Activated CD4-positive, alpha-beta T cell treated with anti-CD3 and anti-CD28 coated beads for 1 hour (primary cell): ENCODE data around the gene ABHD17C.

Source experiments
- DNase-seq: peaks from one replicate; pipeline ENCODE4 v3.0.0-alpha.2; 2020

The ABHD17C gene

GRCh38 chr15:80790236-80790635 is 95.1 kb downstream of the ABHD17C start:
- DNase-seq, result no peak

DNA sequence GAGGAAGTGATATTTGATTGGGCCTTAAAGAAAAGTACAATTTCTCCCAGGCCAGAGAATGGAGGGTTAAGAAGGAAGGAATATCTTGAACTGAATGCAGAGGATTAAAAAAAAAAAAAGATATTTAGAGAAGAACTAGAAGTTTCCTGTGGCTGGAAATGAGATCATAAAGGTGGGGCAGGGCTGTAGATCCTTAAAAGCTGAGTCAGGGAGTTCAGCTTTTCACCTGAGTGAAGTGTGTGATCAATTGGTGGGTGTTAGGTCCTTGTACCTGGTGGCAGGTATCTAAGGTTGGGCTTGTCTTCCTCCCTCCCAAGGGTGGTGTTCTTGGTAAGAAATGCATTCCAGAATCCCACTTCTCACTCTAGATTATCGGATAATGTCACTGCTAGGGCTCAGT is 95.9 kb downstream of the ABHD17C start:
- no peak for DNase-seq

DNA sequence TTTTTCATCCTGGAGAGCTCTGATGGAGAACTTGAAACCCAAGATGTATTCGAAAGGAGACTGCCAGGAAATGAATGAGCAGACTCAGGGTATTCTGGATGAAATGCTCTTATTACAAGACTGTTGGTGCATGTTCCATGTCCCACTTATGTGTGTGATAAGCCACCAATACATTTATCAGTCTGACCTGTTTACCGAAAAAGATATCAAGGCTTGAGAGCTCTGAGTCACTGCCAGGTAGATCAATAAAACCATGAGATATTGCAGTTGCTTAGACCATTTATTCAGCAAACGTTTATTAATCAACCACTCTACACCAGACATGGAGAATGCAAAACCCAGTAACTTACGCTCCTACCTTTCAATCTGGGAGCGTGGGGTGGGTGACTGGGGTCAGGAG is 101.3 kb downstream of the ABHD17C start:
- no peak for DNase-seq

DNA sequence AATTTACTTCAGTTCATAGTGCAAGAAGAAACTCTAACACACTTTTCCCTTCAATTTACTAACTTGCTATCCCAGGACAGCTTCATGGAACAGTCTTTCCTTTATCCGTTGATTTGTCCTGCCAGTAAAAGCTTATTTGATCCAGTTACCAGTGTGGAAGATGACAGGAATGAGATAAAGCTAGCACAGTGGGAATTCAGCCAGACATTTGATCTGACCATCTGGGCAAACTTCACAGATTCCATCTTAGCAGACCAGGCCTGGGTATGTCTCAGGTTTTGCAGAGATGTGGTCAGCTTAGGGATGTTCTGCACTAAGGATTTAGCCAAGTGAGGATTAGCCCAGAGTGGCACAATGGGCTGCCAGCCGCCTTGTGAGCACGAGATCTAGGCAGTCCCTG is 103.8 kb downstream of the ABHD17C start:
- DNase-seq, result no peak

- no peak for DNase-seq
Observed at GRCh38 chr15:80800067-80800466, 105.0 kb downstream of the ABHD17C start.

DNA sequence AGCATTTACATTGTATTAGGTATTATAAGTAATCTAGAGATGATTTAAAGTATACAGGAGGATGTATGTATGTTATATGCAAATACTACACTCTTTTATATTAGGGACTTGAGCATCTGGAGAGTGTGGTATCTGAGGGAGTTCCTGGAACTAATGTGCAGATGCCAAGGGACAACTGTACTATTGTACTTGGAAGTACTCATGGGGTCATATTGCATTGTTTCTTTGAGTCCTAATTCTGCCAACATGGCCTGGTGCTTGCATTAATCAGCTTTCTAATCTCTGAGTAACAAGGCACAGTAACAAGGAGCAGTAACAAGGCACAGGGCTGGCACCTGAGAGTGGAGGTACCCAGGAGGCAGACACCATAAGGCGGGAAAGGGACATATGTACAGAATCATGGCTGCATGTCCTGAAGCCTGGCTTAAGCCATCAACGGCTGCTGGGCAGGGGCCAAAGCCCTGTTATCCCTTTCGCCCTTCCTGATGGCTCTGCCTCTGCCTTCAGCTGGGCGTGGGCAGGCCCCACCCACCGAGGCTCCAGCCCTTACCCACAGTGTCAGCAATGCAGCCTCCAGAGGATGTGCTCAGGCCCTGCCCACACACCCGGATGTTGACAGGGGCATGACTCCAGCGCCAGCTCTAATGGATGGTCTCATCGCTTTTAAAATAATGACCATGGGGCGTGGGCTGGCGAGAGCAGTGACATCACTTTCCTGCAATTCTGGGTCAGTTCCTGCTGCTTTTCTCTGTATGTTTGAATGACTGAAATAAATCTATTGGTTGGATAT is 107.0 kb downstream of the ABHD17C start:
- no peak for DNase-seq

- DNase-seq, result no peak
Observed at GRCh38 chr15:80803580-80804525, 108.7 kb downstream of the ABHD17C start.

DNA sequence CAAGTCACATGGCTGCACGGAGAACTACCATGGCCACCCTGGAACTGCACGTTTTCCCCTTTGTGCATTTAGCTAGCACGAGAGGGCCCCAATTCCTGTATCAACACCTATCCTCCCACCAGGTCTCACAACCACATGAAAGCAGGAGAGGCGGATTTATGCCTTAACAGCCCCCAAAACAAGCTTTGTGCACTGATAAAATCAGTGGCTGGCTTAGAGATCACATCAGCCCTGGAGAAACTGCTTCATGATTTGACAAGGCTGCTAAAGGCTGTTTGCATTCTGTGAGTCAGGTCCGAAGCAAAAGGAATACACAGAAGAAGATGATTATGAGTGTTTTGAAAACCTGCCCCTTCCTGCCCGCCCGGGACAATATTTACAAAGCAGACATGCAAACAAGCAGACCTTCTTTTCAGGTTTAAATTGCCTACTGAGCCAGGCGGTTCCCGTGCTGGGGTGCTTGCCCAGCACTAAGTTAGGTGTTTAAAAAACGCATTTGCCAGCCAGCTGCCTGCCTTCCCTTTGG is 109.9 kb downstream of the ABHD17C start:
- no peak for DNase-seq
